Activated CD4-positive, CD25-positive, alpha-beta regulatory T cell treated with anti-CD3 and anti-CD28 coated beads, Interleukin-2, amount 50 U/mL, for 16 hours (primary cell): ENCODE data around the gene ANK2.
"Not testable (repeated sequence)": the region's sequence is repeated elsewhere in the genome, so short reads cannot be mapped to it uniquely, and the experiment has no call there.

ENCODE experiments used
- DNase-seq: peaks from one replicate; pipeline ENCODE4 v3.0.0-alpha.2; 2020; ENCODE audit warnings: low read depth, low spot score

The ANK2 gene

GRCh38 chr4:113189546-113189945, 140.1 kb downstream of the ANK2 start:
- DNase-seq: no peak

GRCh38 chr4:113209153-113209552, 159.7 kb downstream of the ANK2 start:
- DNase-seq: no peak

- no peak for DNase-seq
Observed at GRCh38 chr4:113209652-113210320, 160.3 kb downstream of the ANK2 start.

GRCh38 chr4:113212613-113213012, 163.2 kb downstream of the ANK2 start:
- no peak for DNase-seq

GRCh38 chr4:113221990-113222389, 172.5 kb downstream of the ANK2 start:
- no peak for DNase-seq

- no peak for DNase-seq
Observed at GRCh38 chr4:113222471-113222870, 173.0 kb downstream of the ANK2 start.

- DNase-seq: no peak
Observed at GRCh38 chr4:113223001-113223400, 173.5 kb downstream of the ANK2 start.

- DNase-seq: no peak
Observed at GRCh38 chr4:113232194-113232593, 182.7 kb downstream of the ANK2 start.

- no peak for DNase-seq
Observed at GRCh38 chr4:113236916-113237315, 187.5 kb downstream of the ANK2 start.

- no peak for DNase-seq
Observed at GRCh38 chr4:113243312-113243711, 193.9 kb downstream of the ANK2 start.

- DNase-seq: not testable (repeated sequence)
Observed at GRCh38 chr4:113244747-113245146, 195.3 kb downstream of the ANK2 start.

- DNase-seq: no peak
Observed at GRCh38 chr4:113248320-113248719, 198.9 kb downstream of the ANK2 start.

GRCh38 chr4:113255628-113256027, 206.2 kb downstream of the ANK2 start:
- no peak for DNase-seq

- DNase-seq: no peak
Observed at GRCh38 chr4:113256946-113257345, 207.5 kb downstream of the ANK2 start.

GRCh38 chr4:113260688-113261087, 211.2 kb downstream of the ANK2 start:
- no peak for DNase-seq

- no peak for DNase-seq
Observed at GRCh38 chr4:113263274-113263673, 213.8 kb downstream of the ANK2 start.

GRCh38 chr4:113270520-113271319, 221.3 kb downstream of the ANK2 start:
- no peak for DNase-seq

GRCh38 chr4:113272523-113272922, 223.1 kb downstream of the ANK2 start:
- DNase-seq: no peak

- no peak for DNase-seq
Observed at GRCh38 chr4:113273721-113274220, 224.3 kb downstream of the ANK2 start.

- DNase-seq: no peak
Observed at GRCh38 chr4:113276464-113277170, 227.2 kb downstream of the ANK2 start.

GRCh38 chr4:113278324-113278934, 229.0 kb downstream of the ANK2 start:
- peak; percentile 13 for DNase-seq

- DNase-seq: no peak
Observed at GRCh38 chr4:113285501-113285900, 236.0 kb downstream of the ANK2 start.
